ENCODE measurements around the gene FBXO42. TPM values are rescaled to one million over a fixed set of nuclear protein-coding genes. Genes with fewer than 3 reads are reported as not detected.
"Not testable (repeated sequence)": the region's sequence is repeated elsewhere in the genome, so short reads cannot be mapped to it uniquely, and the experiment has no call there.

FBXO42 gene
- total RNA-seq, 1 experiment from 2014 or later = 21.3 TPM

- DNase-seq (ENCODE audit: low read depth) = no peak
Observed at GRCh38 chr1:16266411-16267118, 85.7 kb downstream of the FBXO42 start.

GRCh38 chr1:16262067-16262466, 90.2 kb downstream of the FBXO42 start:
- DNase-seq (ENCODE audit: low read depth) = no peak

- no peak for DNase-seq (ENCODE audit: low read depth)
Observed at GRCh38 chr1:16260814-16261213, 91.5 kb downstream of the FBXO42 start.

- DNase-seq (ENCODE audit: low read depth) = no peak
Observed at GRCh38 chr1:16258591-16259135, 93.6 kb downstream of the FBXO42 start.

GRCh38 chr1:16257968-16258367, 94.3 kb downstream of the FBXO42 start:
- DNase-seq (ENCODE audit: low read depth) = no peak

- DNase-seq (ENCODE audit: low read depth) = not testable (repeated sequence)
Observed at GRCh38 chr1:16257556-16257955, 94.7 kb downstream of the FBXO42 start.

- DNase-seq (ENCODE audit: low read depth) = no peak
Observed at GRCh38 chr1:16256478-16256877, 95.8 kb downstream of the FBXO42 start.

GRCh38 chr1:16254263-16254928, 97.9 kb downstream of the FBXO42 start:
- peak; percentile 72 for DNase-seq (ENCODE audit: low read depth)

GRCh38 chr1:16253332-16253922, 98.9 kb downstream of the FBXO42 start:
- DNase-seq (ENCODE audit: low read depth) = no peak

GRCh38 chr1:16252912-16253311, 99.4 kb downstream of the FBXO42 start:
- DNase-seq (ENCODE audit: low read depth) = no peak

- DNase-seq (ENCODE audit: low read depth) = no peak
Observed at GRCh38 chr1:16251381-16251780, 100.9 kb downstream of the FBXO42 start.

- peak; percentile 40 for DNase-seq (ENCODE audit: low read depth)
Observed at GRCh38 chr1:16250524-16251251, 101.6 kb downstream of the FBXO42 start.

- no peak for DNase-seq (ENCODE audit: low read depth)
Observed at GRCh38 chr1:16249596-16250241, 102.6 kb downstream of the FBXO42 start.

- DNase-seq (ENCODE audit: low read depth) = peak; percentile 77
Observed at GRCh38 chr1:16248603-16249516, 103.4 kb downstream of the FBXO42 start.

- no peak for DNase-seq (ENCODE audit: low read depth)
Observed at GRCh38 chr1:16248007-16248436, 104.3 kb downstream of the FBXO42 start.

GRCh38 chr1:16247441-16247840, 104.8 kb downstream of the FBXO42 start:
- DNase-seq (ENCODE audit: low read depth) = no peak

- no peak for DNase-seq (ENCODE audit: low read depth)
Observed at GRCh38 chr1:16246961-16247360, 105.3 kb downstream of the FBXO42 start.

GRCh38 chr1:16246239-16246638, 106.0 kb downstream of the FBXO42 start:
- DNase-seq (ENCODE audit: low read depth) = not testable (repeated sequence)

- no peak for DNase-seq (ENCODE audit: low read depth)
Observed at GRCh38 chr1:16245476-16246196, 106.6 kb downstream of the FBXO42 start.
